PC-9 (cell line): ENCODE results near the gene DUSP19.

ENCODE experiments used
- EZH2 ChIP-seq: fragments of 200-600 bp; sonication (generic); IDR thresholded peaks from 2 replicates; pipeline ENCODE4 v1.8.0; 2017; ENCODE audit warnings: antibody characterized with exemption, low read depth
- TF ChIP-seq, protein P1 (sequence below): fragments of 200-600 bp; sonication (generic); conservative IDR thresholded peaks from 2 replicates; pipeline ENCODE4 v1.6.1; 2017; ENCODE audit warnings: mixed run types, antibody characterized with exemption, mild to moderate bottlenecking, moderate library complexity

DNA sequence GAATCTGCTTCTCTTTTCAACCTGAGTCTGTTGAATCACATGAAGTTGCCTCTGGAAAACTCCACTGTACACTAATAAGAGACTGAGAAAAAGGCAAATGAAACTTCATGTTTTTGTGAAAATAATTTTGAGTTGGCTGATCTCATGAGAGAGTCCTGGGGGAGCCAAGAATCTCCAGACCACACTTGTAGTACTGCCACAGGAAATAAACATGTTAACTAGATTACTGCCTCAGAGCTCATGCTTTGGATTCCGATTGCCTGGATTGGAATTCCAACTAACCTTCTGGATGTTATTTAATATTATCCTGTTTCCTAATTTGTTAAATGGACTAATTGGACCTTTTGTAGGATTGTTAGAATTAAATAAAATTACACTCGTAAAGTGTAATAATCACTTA, 70.9 kb downstream of the DUSP19 start:
- TF ChIP-seq, protein P1, sequence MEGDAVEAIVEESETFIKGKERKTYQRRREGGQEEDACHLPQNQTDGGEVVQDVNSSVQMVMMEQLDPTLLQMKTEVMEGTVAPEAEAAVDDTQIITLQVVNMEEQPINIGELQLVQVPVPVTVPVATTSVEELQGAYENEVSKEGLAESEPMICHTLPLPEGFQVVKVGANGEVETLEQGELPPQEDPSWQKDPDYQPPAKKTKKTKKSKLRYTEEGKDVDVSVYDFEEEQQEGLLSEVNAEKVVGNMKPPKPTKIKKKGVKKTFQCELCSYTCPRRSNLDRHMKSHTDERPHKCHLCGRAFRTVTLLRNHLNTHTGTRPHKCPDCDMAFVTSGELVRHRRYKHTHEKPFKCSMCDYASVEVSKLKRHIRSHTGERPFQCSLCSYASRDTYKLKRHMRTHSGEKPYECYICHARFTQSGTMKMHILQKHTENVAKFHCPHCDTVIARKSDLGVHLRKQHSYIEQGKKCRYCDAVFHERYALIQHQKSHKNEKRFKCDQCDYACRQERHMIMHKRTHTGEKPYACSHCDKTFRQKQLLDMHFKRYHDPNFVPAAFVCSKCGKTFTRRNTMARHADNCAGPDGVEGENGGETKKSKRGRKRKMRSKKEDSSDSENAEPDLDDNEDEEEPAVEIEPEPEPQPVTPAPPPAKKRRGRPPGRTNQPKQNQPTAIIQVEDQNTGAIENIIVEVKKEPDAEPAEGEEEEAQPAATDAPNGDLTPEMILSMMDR = no peak
- no peak for TF ChIP-seq EZH2
